Skin of body (tissue), 2 donors: ENCODE results near the gene TMCC1. TPM values are rescaled to one million over a fixed set of nuclear protein-coding genes. Genes with fewer than 3 reads are reported as not detected.
"Not testable (repeated sequence)": the region's sequence is repeated elsewhere in the genome, so short reads cannot be mapped to it uniquely, and the experiment has no call there.

Source experiments
- DNase-seq: peaks from one replicate; lab custom pipeline; 2025; lab: John Stamatoyannopoulos, UW
- total RNA-seq: library from RNA; depleted of rRNA; stranded (reverse); fragments of >200 nt; gene quantifications from one replicate; pipeline ENCODE4 v1.2.3, GENCODE V29; 2014

Gene TMCC1
- total RNA-seq, 1 donor from 2014 or later, result 21.5 TPM

DNA sequence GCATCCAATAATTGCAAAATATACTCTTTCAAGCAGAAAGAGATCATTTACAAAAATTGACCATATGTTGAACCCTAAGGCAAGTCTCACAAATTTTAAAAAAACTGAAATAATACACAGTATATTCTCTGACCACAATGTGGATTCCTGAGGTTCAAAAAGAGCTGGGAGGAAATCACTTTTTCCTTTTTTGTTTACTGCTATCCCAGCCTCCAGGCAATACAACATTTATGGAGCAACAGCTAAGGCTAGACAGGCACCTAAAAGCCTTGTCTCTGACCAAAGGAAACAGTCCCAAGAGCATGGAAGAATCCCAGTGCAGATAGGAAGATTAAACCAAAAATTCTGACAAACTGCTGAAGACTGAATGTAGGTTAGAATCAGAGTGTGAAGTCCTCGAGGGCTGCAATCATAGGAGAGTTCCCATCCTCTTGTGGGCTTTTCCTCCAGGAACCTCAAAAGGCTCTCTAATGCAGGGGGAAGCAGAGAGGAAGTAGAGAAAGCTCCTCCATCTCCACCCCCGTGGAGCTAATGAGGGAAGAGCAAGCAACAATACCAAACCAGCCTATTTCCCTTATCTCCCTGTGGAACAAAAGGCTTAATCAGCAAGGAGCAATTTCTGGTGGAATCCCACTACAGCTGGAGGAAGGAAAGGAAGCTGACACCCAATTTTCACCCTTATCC lies 57.0 kb downstream of the TMCC1 start:
- DNase-seq, result no peak

DNA sequence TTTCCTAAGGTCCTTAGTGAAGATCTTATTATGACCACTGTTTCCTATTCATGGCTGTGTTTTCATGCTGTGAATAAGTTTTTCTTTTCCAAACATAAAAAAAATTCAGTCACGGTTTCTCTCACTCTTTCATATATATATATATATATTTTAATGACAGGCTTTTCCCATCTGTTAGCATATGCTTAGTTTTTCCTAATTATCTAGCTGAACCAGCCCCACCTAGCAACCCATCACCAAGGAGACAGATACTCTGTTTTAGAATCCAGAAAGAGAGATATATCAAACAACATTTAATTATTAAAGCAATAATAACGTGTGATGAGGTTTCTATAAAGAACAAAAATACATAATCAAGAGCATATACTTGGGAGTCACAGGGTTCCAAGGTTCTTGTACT lies 58.3 kb downstream of the TMCC1 start:
- DNase-seq, result no peak

GRCh38 chr3:129834580-129834979 lies 58.9 kb downstream of the TMCC1 start:
- DNase-seq, result no peak

GRCh38 chr3:129831942-129832341 lies 61.6 kb downstream of the TMCC1 start:
- DNase-seq, result not testable (repeated sequence)

DNA sequence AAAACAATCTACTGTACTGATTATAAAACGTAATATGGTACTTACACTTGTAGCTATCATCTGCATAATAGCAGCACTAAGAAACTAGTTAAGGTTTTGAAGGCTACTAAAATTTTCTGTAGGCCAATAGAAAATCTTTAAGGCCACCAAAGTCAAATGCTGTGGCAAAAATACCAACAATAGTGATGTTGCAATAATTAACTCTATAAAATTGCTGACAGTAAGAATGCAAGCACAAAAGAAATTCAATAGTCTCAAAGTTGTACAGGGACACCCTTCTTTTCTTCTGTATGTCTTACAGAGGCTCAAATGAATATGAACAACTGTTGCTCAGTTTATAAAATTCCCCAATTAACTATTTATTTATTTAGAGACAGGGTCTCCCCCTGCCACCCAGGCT lies 62.0 kb downstream of the TMCC1 start:
- no peak for DNase-seq

DNA sequence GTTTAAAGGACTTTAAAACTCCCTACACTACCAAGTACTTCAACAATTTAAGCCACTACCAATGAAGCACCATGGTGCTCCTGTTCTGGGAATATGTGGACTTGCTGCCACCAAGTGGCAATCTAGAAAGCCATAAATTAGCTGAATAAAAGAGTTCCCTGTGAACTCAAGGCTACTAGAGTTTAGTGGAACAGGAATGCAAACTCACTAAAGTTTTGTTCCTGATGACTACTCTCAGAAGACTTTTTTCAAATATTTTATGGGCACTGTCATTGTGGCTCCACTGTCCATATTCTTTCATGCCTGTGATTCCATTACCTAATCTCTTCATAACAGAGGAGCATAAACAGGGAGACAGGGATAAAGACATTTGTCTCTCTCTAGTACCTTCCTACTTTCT lies 63.9 kb downstream of the TMCC1 start:
- DNase-seq, result peak; percentile 54

DNA sequence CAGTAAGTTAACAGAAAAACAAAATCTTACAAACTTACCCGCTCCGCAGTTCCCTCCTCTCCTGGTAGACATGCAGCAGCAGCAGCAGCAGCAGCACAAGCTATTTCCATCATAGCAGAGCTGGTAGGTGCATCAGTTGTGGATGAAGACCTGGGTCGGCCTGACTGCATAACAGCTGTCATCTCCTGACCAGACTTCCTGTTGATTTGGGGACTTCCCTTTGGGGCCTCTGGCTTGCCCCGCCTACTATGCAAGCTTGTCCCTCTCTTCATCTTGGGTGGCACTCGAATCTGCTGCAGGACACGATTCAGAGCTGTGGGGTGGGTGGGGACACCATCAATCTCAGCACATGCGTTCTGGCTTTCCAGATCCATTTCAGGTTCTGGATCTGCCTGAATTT lies 65.7 kb downstream of the TMCC1 start:
- no peak for DNase-seq

- DNase-seq, result peak; percentile 7
Observed at GRCh38 chr3:129824926-129825541, 68.5 kb downstream of the TMCC1 start.

DNA sequence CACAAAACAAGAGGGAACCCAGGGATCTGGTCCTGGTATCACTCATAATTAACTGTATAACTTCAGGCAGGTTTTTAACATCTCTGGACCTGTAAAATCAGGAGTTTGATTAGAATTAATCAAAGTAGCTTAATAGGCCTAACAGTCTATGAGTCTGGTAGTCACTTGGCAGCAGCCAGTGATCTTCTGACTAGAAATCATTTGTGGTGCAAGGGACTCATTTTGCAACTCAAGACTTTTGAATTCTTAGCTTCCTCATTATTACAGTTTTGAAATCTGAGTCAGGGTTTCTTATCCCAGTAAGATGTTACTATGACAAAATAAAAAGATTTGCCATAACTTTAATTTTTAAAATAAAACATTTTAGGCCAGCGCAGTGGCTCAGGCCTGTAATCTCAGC lies 70.8 kb downstream of the TMCC1 start:
- no peak for DNase-seq

DNA sequence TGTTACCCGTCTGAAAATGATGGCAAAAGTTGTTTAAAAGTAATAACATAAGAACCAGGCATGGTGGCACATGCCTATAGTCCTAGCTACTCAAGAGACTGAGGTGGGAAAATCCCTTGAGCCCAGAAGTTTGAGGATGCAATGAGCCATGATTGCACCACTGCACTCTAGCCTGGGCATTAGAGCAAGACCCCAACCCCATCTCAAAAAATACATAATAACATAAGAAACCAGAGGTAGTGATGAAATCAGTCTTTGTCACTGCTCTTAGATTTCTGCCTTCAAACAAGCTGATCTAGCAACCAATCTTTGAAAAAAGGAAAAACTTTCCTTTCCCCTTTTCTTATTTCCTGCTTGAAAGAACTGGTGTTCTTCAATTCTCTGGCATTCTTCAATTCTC lies 71.3 kb downstream of the TMCC1 start:
- no peak for DNase-seq

DNA sequence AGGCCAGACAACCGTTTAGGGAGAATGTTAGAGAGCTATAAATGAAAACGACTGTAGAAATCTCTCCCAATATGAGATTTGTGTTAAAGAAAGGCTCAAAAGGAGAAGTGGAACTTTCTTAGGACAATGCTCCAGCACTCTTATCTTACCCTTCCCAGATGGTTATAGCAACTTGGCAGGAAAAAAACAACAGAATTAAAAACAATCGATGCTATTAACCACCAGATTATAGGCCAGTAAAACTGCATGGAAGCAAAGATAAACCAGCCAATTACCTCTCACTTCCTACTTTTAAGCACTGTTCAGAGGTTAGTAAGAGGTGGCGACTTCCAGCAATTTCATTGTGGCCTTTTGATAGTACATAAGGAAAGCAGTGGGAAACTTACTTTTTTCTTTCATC lies 72.9 kb downstream of the TMCC1 start:
- no peak for DNase-seq

GRCh38 chr3:129812589-129812988 lies 80.9 kb downstream of the TMCC1 start:
- no peak for DNase-seq

GRCh38 chr3:129809297-129809696 lies 84.2 kb downstream of the TMCC1 start:
- no peak for DNase-seq

DNA sequence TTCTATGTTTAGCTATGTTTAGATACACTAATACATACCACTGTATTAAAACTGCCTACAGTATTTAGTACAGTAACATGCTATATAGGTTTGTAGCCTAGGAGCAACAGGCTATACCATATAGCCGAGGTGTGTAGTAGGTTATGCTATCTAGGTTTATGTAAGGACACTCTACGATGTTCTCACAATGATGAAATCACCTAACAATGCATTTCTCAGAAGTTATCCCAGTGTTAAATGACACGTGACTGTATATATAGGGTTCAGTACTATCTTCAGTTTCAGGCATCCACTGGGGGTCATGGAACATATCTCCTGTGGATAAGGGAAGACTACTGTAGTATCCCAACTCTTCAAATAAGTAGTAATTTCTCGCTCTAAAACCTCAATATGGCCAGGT lies 97.4 kb downstream of the TMCC1 start:
- no peak for DNase-seq

DNA sequence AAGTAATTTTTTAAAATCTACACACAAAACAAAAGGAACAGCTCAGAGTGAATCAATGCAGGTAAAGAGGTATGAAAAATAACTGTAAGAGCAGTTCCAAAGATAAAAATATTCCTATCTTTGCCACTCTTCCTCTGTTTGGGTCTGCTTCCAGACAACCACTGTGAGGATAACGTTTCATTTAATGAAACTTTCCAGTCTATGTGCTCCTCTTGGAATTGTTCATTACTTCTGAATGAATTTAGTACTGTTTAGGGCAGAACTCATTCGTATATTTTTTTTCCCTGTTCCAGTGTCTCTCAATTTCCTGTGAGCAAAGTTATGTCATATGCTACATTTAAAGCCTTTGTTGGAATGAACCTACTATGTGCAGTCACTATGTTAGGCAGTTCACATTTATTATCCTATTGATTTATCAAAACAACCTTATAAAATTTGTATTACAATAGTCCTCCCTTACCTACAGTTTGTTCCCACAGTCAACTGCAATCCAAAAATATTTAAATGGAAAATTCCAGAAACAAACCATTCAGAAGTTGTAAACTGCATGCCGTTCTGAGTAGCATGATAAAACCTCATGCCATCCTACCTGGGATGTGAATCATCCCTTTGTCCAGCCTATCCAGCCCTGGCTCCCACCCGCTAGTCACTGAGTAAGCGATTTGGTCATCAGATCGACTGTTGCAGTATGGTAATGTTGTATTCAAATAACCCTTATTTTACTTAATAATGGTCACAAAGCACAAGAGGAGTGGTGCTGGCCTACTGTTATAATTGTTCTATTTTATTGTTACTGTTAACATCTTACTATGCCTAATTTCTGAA lies 98.1 kb downstream of the TMCC1 start:
- no peak for DNase-seq

DNA sequence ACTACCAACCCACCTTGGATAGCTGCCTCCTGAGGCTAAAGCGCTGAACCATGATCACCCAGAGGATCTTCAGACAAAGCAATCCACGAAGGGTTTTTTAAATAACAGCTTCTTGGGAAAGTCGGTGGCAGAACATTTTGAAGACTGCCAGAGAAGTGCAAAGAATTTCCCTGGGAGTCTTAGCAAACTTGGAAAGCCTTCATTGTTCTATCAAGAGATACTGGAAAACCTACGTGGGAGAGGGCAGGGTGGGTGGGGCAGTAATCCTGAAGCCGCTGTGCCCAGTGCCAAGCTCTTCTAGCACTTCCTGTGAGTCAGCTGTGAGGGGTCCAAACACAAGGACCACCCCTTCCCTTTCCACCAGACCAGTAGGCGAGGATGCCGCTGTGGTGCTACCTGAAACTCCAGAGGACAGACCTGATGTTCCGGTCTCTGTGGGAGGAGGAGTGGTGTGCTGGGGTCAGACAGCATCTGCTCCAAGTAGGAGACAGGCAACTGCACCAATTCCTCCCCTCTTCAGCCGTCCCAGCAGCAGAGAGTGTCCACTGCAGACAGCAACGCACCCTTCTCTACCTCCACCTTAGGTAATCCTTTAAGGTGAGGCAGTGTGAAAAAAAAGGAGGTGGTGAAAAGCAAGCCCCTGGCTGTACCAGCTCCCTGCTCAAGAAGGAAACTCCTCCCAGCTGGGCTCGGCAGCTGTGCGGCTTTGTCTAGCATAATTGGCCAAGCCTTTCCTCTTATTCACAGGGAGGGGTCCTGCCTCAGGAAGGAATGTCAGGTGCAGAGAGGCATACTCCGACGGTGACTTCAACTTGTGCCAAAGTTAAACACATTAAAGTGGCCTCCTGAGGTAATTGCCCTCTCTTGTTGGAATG lies 99.0 kb downstream of the TMCC1 start:
- peak; percentile 2 for DNase-seq

DNA sequence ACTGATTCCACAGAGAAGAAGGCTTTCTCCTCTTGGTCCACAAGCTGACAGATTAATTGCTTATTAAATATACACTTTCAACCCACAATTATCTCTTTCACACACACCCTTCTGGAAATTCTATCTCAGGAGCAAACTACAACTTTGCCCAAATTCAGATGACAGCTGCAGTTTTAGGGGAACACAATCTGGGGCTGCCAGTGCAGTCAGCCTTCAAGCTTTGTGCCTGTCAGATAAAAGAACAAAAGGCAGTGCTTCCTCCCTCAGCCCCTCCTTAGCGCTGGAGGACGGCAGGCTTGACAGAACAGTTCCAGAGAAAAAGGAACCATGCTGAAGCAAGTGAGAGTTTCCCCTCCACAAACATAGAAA lies 99.6 kb downstream of the TMCC1 start:
- DNase-seq, result no peak

DNA sequence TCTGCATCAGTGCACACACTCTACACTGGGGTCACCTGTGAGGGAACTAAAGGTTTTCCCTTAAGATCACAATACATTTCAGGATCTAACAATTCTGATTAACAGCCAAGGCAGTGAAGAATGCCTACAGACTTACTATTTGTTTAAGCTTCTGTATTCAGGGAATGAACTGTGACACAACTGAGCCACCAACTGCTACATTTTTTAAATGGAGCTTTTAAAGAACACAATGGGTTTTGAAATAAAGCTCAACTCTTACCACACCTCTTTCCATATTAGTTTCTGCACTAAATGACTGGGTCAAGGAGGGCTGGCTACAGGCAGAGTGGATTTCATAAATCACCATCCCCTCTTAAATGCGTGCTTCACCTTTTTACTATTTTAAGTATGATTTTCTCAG lies 100.2 kb downstream of the TMCC1 start:
- DNase-seq, result no peak

- DNase-seq, result no peak
Observed at GRCh38 chr3:129783470-129783869, 110.0 kb downstream of the TMCC1 start.

DNA sequence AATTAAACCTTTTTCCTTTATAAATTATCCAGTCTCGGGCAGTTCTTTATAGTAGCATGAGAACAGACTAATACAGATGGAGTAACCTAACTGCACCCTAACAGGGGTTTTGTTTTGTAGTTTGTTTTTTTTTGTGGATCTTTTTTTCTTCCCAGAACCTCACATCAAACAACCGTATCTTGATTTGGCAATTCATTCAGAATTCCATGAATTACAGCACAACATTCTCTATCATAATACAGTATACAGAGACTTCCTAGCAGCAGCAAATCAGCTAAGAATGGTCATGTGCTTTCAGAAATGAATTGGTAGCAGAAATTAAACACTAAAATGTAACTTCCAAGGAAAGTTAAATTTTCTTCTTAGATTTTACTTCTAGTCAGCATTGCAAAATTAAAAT lies 114.6 kb downstream of the TMCC1 start:
- no peak for DNase-seq

- no peak for DNase-seq
Observed at GRCh38 chr3:129777806-129778205, 115.7 kb downstream of the TMCC1 start.

- DNase-seq, result no peak
Observed at GRCh38 chr3:129775870-129776269, 117.6 kb downstream of the TMCC1 start.
